ENCODE results near the gene PCNX3.
A peak's percentile ranks its signal among the peaks of the same experiment; 100 is the strongest.

PCNX3 gene

GRCh38 chr11:65615229-65615949, at the start of gene PCNX3:
PCNX3 (plus strand) TSS chr11:65615776; CDS start chr11:65616312, 536 bp downstream.
- peak; percentile 100 for DNase-seq (ENCODE audit: low spot score)
- FAIRE-seq, result peak; percentile 94

- DNase-seq (ENCODE audit: low spot score), result no peak
- no peak for FAIRE-seq
Measured at GRCh38 chr11:65569164-65569972, 46.2 kb upstream of the PCNX3 start.

GRCh38 chr11:65569973-65570918, 45.3 kb upstream of the PCNX3 start, which contains the start of gene ZNRD2:
ZNRD2 (plus strand) TSS chr11:65570477; CDS start chr11:65570492, 15 bp downstream.
- FAIRE-seq (peak; percentile 94), DNase-seq (ENCODE audit: low spot score) (peak; percentile 97)

GRCh38 chr11:65571420-65571819, 44.2 kb upstream of the PCNX3 start:
- no peak for FAIRE-seq
- no peak for DNase-seq (ENCODE audit: low spot score)

GRCh38 chr11:65571940-65572339, 43.6 kb upstream of the PCNX3 start:
- FAIRE-seq (no peak), DNase-seq (ENCODE audit: low spot score) (no peak)

- DNase-seq (ENCODE audit: low spot score) (peak; percentile 81), FAIRE-seq (no peak)
Measured at GRCh38 chr11:65572356-65573051, 43.1 kb upstream of the PCNX3 start, which contains the start of gene FAM89B. FAM89B (plus strand) TSS chr11:65572538; CDS start chr11:65572670, 132 bp downstream.

- DNase-seq (ENCODE audit: low spot score) (no peak), FAIRE-seq (no peak)
Measured at GRCh38 chr11:65573391-65574079, 42.0 kb upstream of the PCNX3 start.

GRCh38 chr11:65574109-65574810, 41.3 kb upstream of the PCNX3 start:
- DNase-seq (ENCODE audit: low spot score), result peak; percentile 96
- FAIRE-seq, result peak; percentile 5

GRCh38 chr11:65574811-65575567, 40.6 kb upstream of the PCNX3 start:
- DNase-seq (ENCODE audit: low spot score), result no peak
- FAIRE-seq, result no peak

GRCh38 chr11:65575568-65576231, 39.9 kb upstream of the PCNX3 start, which contains the start of gene EHBP1L1:
EHBP1L1 (plus strand) TSS chr11:65576053; CDS start chr11:65576303, 250 bp downstream.
- peak; percentile 86 for DNase-seq (ENCODE audit: low spot score)
- FAIRE-seq, result no peak

- no peak for DNase-seq (ENCODE audit: low spot score)
- no peak for FAIRE-seq
Measured at GRCh38 chr11:65576232-65576866, 39.2 kb upstream of the PCNX3 start.

- DNase-seq (ENCODE audit: low spot score), result peak; percentile 88
- peak; percentile 61 for FAIRE-seq
Measured at GRCh38 chr11:65576867-65577755, 38.5 kb upstream of the PCNX3 start.

GRCh38 chr11:65577756-65578109, 37.8 kb upstream of the PCNX3 start:
- FAIRE-seq, result peak; percentile 77
- DNase-seq (ENCODE audit: low spot score), result no peak

GRCh38 chr11:65578134-65578533, 37.4 kb upstream of the PCNX3 start:
- DNase-seq (ENCODE audit: low spot score), result no peak
- FAIRE-seq, result no peak

GRCh38 chr11:65578667-65579066, 36.9 kb upstream of the PCNX3 start:
- DNase-seq (ENCODE audit: low spot score), result no peak
- no peak for FAIRE-seq

GRCh38 chr11:65579291-65579690, 36.3 kb upstream of the PCNX3 start:
- no peak for DNase-seq (ENCODE audit: low spot score)
- no peak for FAIRE-seq

Measured in urothelium cell line (cell line).